ENCODE measurements around the gene AGPAT3.

The AGPAT3 gene

GRCh38 chr21:43958364-43959158 lies 93.5 kb downstream of the AGPAT3 start:
- no peak for DNase-seq

GRCh38 chr21:43959231-43960116 lies 94.5 kb downstream of the AGPAT3 start:
- no peak for DNase-seq

GRCh38 chr21:43961382-43961909 lies 96.4 kb downstream of the AGPAT3 start:
- DNase-seq: no peak

- DNase-seq: no peak
Measured at GRCh38 chr21:43965911-43966585, 101.0 kb downstream of the AGPAT3 start.

GRCh38 chr21:43966946-43967512 lies 102.0 kb downstream of the AGPAT3 start:
- no peak for DNase-seq

GRCh38 chr21:43967981-43968380 lies 103.0 kb downstream of the AGPAT3 start:
- DNase-seq: no peak

- DNase-seq: no peak
Measured at GRCh38 chr21:43968410-43969114, 103.5 kb downstream of the AGPAT3 start.

- DNase-seq: no peak
Measured at GRCh38 chr21:43969115-43969444, 104.1 kb downstream of the AGPAT3 start.

GRCh38 chr21:43970551-43970950 lies 105.5 kb downstream of the AGPAT3 start:
- no peak for DNase-seq

GRCh38 chr21:43971201-43971991 lies 106.4 kb downstream of the AGPAT3 start:
- peak; percentile 5 for DNase-seq

- no peak for DNase-seq
Measured at GRCh38 chr21:43971992-43972255, 106.9 kb downstream of the AGPAT3 start.

GRCh38 chr21:43972850-43973633 lies 108.0 kb downstream of the AGPAT3 start:
- peak; percentile 34 for DNase-seq

GRCh38 chr21:43973634-43973955 lies 108.6 kb downstream of the AGPAT3 start:
- DNase-seq: no peak

- DNase-seq: no peak
Measured at GRCh38 chr21:43974791-43975468, 109.9 kb downstream of the AGPAT3 start.

- peak; percentile 43 for DNase-seq
Measured at GRCh38 chr21:43975469-43976098, 110.6 kb downstream of the AGPAT3 start.

GRCh38 chr21:43976661-43977060 lies 111.6 kb downstream of the AGPAT3 start:
- no peak for DNase-seq

GRCh38 chr21:43978060-43978459 lies 113.0 kb downstream of the AGPAT3 start:
- DNase-seq: no peak

GRCh38 chr21:43979654-43980053 lies 114.6 kb downstream of the AGPAT3 start:
- DNase-seq: no peak

GRCh38 chr21:43981151-43981870 lies 116.3 kb downstream of the AGPAT3 start:
- DNase-seq: no peak
